Esophagus squamous epithelium (tissue), 5 donors: ENCODE results near the gene GALNT10. TPM values are rescaled to one million over a fixed set of nuclear protein-coding genes. Genes with fewer than 3 reads are reported as not detected.

ENCODE experiments used
- DNase-seq: peaks from one replicate; lab custom pipeline; 2025; lab: John Stamatoyannopoulos, UW
- H3K27ac ChIP-seq, 4 donors: fragments of 200-600 bp; sonication (generic); one replicate each; pipeline ENCODE4 v1.5.1; 2016 to 2019; ENCODE audit warnings: mild to moderate bottlenecking in 1 of 4
- H3K27me3 ChIP-seq, 4 donors: fragments of 200-600 bp; sonication (generic); 1 replicate in 3 of 4; 2 replicates in 1 of 4; pipeline versions ENCODE4 v1.5.1 to v1.6.0; 2017 to 2021; ENCODE audit warnings: antibody characterized with exemption in 1 of 4
- H3K36me3 ChIP-seq, 3 donors: fragments of 200-600 bp; sonication (generic); one replicate each; pipeline ENCODE4 v1.5.1; 2016 to 2019
- H3K4me1 ChIP-seq, 3 donors: fragments of 200-600 bp; sonication (generic); one replicate each; pipeline ENCODE4 v1.5.1; 2017 to 2019
- H3K4me3 ChIP-seq, 4 donors: fragments of 200-600 bp; sonication (generic); 1 replicate in 3 of 4; 2 replicates in 1 of 4; pipeline ENCODE4 v1.5.1; 2016 to 2019; ENCODE audit warnings: mild to moderate bottlenecking in 2 of 4, moderate library complexity in 1 of 4
- H3K9me3 ChIP-seq, 3 donors: fragments of 200-600 bp; sonication (generic); one replicate each; pipeline ENCODE4 v1.5.1; 2016 to 2019
- CTCF ChIP-seq, 6 experiments: fragments of 450-650 bp in 4 of 6; fragments of 200-600 bp in 2 of 6; sonication (generic) in 2 of 6; IDR thresholded peaks; one replicate each; pipeline ENCODE4 v1.5.1; 2016 to 2019; ENCODE audit warnings: antibody characterized with exemption in 6 of 6, mild to moderate bottlenecking in 4 of 6, moderate library complexity in 4 of 6
- POLR2A ChIP-seq, 4 donors: fragments of 450-650 bp; IDR thresholded peaks; one replicate each; pipeline ENCODE4 v1.6.1; 2017; ENCODE audit warnings: antibody characterized with exemption in 4 of 4, mild to moderate bottlenecking in 4 of 4, moderate library complexity in 3 of 4
- WGBS, 2 donors: methylation state at CpG; one replicate each; pipeline ENCODE4 v1.1.5; 2018; 5-methylcytosine and 5-hydroxymethylcytosine counted together
- intact Hi-C: fragments of 100-400 bp; cut with DNase I; formaldehyde crosslinking; loops from one replicate; pipeline ENCODE4 v1.15.0; 2022
- total RNA-seq, 4 donors: library from RNA; depleted of rRNA; stranded (reverse); fragments of >200 nt; gene quantifications; one replicate each; pipeline ENCODE4 v1.1.0, GENCODE V29; 2016
- donor health status: DM: yes; HTN: yes; CAD: no.

GALNT10 gene
- total RNA-seq, 4 donors from 2014 or later, result 3.6 to 47.2 (median 9.0) TPM

DNA sequence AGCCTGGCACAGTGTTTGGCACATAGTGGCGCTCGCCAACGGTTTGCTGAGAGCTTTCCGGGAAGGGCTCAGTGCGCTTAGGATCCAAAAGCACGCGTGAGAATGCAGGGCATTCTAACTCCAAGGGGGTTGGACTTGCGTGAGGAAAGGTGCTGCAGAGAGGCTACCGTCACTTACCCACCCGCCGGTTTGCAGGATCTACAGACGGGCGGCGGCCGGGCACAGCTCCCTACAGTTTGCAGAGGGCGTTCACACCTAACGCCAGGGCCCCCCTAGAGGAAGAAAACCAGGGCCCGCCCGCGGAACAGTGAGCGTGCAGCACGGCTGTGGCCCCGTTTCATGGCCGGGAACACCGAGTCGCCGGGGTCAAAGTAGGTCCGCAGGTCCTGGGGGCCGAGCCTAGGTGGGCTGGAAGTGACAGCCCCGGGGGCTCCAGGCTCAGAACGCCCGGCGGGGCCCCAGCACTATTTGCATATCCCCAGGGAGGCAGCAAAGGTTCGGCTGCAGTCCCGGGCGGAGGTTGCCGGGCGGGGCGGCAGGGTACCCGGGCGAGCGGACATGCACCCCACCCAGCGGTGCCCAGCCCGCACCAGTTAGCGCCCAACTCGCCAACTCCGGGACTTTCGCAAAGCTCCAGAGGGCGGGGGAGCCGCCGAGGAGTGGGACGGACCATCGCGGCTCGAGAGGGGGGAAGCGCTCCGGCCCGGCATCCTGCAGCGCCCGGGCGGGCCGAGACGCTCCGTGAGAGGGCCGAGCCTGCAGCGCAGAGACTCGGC is 526 bp upstream of the GALNT10 start:
- H3K4me3 ChIP-seq, result peak overlapping the region; percentile 69 to 93 (median 88)
- H3K27ac ChIP-seq, result peak overlapping the region; percentile 68 to 92 (median 83)
- H3K36me3 ChIP-seq, result no peaks in the 10 kb centered on the region
- no peaks in the 10 kb centered on the region for H3K9me3 ChIP-seq
- H3K4me1 ChIP-seq, result peaks cover 17 to 51% (median 26%) of the 10 kb centered on the region in 3 donors
- TF ChIP-seq POLR2A (IDR thresholded peaks at IDR 0.05) (peak in 1 of 4 donors; percentile 17), CTCF (IDR thresholded peaks at IDR 0.05) (peak in 5 of 6 experiments; percentile 15 to 36 (median 29))
- intact Hi-C loops, result loop anchor here (5.0 to 10.0 kb wide), 2 partner anchors 118 to 215 kb away; no protein-coding TSS in a partner anchor
- WGBS, 2 donors, result no CpG with 5 or more reads among the region's 67 CpGs
- H3K27me3 ChIP-seq, result peaks cover 0 to 11% (median 0%) of the 10 kb centered on the region in 4 donors
- DNase-seq, result peak; percentile 58

DNA sequence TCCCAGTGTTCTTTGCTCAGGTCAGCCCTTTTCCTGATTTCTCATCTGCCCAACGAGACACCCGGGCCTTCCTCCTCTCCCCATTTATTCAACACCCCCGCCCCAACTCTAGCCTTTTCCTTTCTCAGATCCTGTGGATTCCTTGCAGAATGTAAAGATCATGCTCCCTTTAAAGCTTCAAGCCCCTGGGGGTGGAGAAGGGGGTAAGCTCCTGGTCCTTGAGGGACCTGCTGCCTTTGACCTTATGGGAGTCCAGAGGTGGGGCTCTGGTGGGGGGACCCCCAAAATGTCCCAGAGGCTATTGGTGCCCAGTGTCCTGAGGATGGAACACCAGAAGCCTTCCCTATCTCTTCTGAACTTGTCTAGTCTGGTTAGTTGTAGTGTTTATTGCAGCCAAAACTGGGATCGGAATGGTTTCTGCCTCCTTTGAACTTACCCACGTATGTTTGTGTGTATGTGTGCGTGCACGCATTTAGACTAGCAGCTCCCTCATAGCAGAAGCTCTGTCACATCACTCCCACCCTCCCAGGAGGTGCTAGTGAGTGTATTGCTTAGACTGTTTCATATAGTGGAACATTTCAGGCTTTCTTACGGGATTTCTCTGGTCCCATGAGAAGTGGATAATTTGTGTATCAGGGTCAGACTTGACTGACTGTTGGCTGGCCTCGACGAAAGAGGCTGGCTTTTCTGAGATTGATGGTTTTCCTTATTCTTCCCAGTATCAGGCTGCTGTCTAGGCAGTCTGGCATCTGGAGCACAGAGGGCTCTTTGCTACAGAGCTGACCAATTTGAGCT is 1.1 kb downstream of the GALNT10 start:
- H3K36me3 ChIP-seq, result no peaks in the 10 kb centered on the region
- TF ChIP-seq CTCF (IDR thresholded peaks at IDR 0.05) (no peak), POLR2A (IDR thresholded peaks at IDR 0.05) (no peak)
- H3K4me3 ChIP-seq, result peak overlapping the region; percentile 69 to 93 (median 88)
- H3K9me3 ChIP-seq, result no peaks in the 10 kb centered on the region
- peaks cover 0 to 12% (median 0%) of the 10 kb centered on the region in 4 donors for H3K27me3 ChIP-seq
- no peak for DNase-seq
- intact Hi-C loops, result no loop called here
- WGBS, 2 donors, result 25 to 30% methylated on average over 6 to 10 of the region's 10 CpGs
- peak overlapping the region in 2 of 4 donors; percentile 26 to 29 for H3K27ac ChIP-seq
- H3K4me1 ChIP-seq, result peaks cover 17 to 52% (median 26%) of the 10 kb centered on the region in 3 donors

GRCh38 chr5:154193283-154193682 is 2.8 kb downstream of the GALNT10 start:
- no peak overlapping the region for H3K4me3 ChIP-seq
- 89 to 94% methylated on average over 3 of the region's 3 CpGs for WGBS, 2 donors
- H3K9me3 ChIP-seq, result no peaks in the 10 kb centered on the region
- peaks cover 0 to 16% (median 0%) of the 10 kb centered on the region in 4 donors for H3K27me3 ChIP-seq
- H3K36me3 ChIP-seq, result no peaks in the 10 kb centered on the region
- H3K27ac ChIP-seq, result no peak overlapping the region
- peaks cover 17 to 68% (median 37%) of the 10 kb centered on the region in 3 donors for H3K4me1 ChIP-seq
- intact Hi-C loops, result no loop called here
- no peak for DNase-seq
- TF ChIP-seq CTCF (IDR thresholded peaks at IDR 0.05), result no peak
- TF ChIP-seq POLR2A (IDR thresholded peaks at IDR 0.05), result no peak

GRCh38 chr5:154193701-154194121 is 3.2 kb downstream of the GALNT10 start:
- Histone ChIP-seq H3K4me1 (peaks cover 17 to 72% (median 40%) of the 10 kb centered on the region in 3 donors), H3K9me3 (no peaks in the 10 kb centered on the region), H3K4me3 (no peak overlapping the region), H3K27me3 (peaks cover 0 to 15% (median 0%) of the 10 kb centered on the region in 4 donors), H3K36me3 (no peaks in the 10 kb centered on the region), H3K27ac (no peak overlapping the region)
- intact Hi-C loops, result no loop called here
- no peak for TF ChIP-seq CTCF (IDR thresholded peaks at IDR 0.05)
- TF ChIP-seq POLR2A (IDR thresholded peaks at IDR 0.05), result no peak
- WGBS, 2 donors, result 69 to 100% methylated on average over 1 of the region's 1 CpG
- no peak for DNase-seq
